HEK293T (cell line): ENCODE measurements around the gene CDH12.

ENCODE experiments used
- BHLHE40 ChIP-seq: fragments of 450-650 bp; IDR thresholded peaks from 2 replicates; pipeline ENCODE4 v1.6.1; 2016; ENCODE audit warnings: mild to moderate bottlenecking, moderate library complexity, borderline replicate concordance
- CTBP1 ChIP-seq: fragments of 450-650 bp; IDR thresholded peaks from 2 replicates; pipeline ENCODE4 v1.6.1; 2016; ENCODE audit warnings: borderline replicate concordance
- ELF4 ChIP-seq: fragments of 450-650 bp; IDR thresholded peaks from 2 replicates; pipeline ENCODE4 v1.6.1; 2017; ENCODE audit warnings: antibody characterized with exemption
- FOXK2 ChIP-seq: fragments of 450-650 bp; IDR thresholded peaks from 2 replicates; pipeline ENCODE4 v1.6.1; 2016; ENCODE audit warnings: mild to moderate bottlenecking
- FOXM1 ChIP-seq: fragments of 450-650 bp; IDR thresholded peaks from 2 replicates; pipeline ENCODE4 v1.6.1; 2017; ENCODE audit warnings: mild to moderate bottlenecking, borderline replicate concordance
- HDGF ChIP-seq: fragments of 450-650 bp; IDR thresholded peaks from 2 replicates; pipeline ENCODE4 v1.6.1; 2017; ENCODE audit warnings: antibody characterized with exemption, borderline replicate concordance
- L3MBTL2 ChIP-seq: fragments of 450-650 bp; conservative IDR thresholded peaks from 2 replicates; pipeline ENCODE4 v1.6.1; 2016; ENCODE audit warnings: mild to moderate bottlenecking
- SP1 ChIP-seq: fragments of 450-650 bp; IDR thresholded peaks from 2 replicates; pipeline ENCODE4 v1.6.1; 2017
- SUZ12 ChIP-seq: fragments of 450-650 bp; IDR thresholded peaks from 2 replicates; pipeline ENCODE4 v1.6.1; 2016; ENCODE audit warnings: mild to moderate bottlenecking

- TF ChIP-seq SP1, result no peak
- TF ChIP-seq CTBP1, result no peak
- no peak for TF ChIP-seq SUZ12
- TF ChIP-seq ELF4, result no peak
- no peak for TF ChIP-seq FOXK2
- no peak for TF ChIP-seq FOXM1
- TF ChIP-seq L3MBTL2, result no peak
- no peak for TF ChIP-seq BHLHE40
- TF ChIP-seq HDGF, result no peak
Measured at GRCh38 chr5:22621084-22621483, 232.1 kb downstream of the CDH12 start.
